Naive thymus-derived CD4-positive, alpha-beta T cell (primary cell): Measurements from ENCODE around the gene NACC2. TPM values are rescaled to one million over a fixed set of nuclear protein-coding genes. Genes with fewer than 3 reads are reported as not detected.

ENCODE experiments used
- ATAC-seq: fragments of 150-1000 bp; cut with Tn5 transposase; 2 replicates; pipeline ENCODE4 v1.10.0; 2021; ENCODE audit warnings: mild to moderate bottlenecking, moderate library complexity
- CTCF ChIA-PET: fragments of 350-600 bp; sonication (Branson Sonifier 250); formaldehyde crosslinking; loops from one replicate; lab custom pipeline; 2021; ENCODE audit warnings: antibody characterized with exemption; lab: Charles Lee
- POLR2A ChIA-PET: fragments of 350-600 bp; sonication (Branson Sonifier 250); formaldehyde crosslinking; loops from one replicate; lab custom pipeline; 2021; ENCODE audit warnings: antibody characterized with exemption, inconsistent platforms; lab: Charles Lee
- DNase-seq, 9 donors: peaks; one replicate each; pipeline versions ENCODE4 v3.0.0 to v3.0.0-alpha.2; 2020 to 2022; ENCODE audit warnings: mixed read lengths in 1 of 9
- H3K27ac ChIP-seq: one replicate; pipeline ENCODE4 v1.7.0; 2013; ENCODE audit warnings: mild to moderate bottlenecking, low read depth, low read length, moderate library complexity
- H3K27me3 ChIP-seq, 2 donors: one replicate each; pipeline ENCODE4 v1.7.0; 2013; ENCODE audit warnings: low read length in 2 of 2, mild to moderate bottlenecking in 2 of 2, moderate library complexity in 2 of 2; ENCODE audit not compliant: control insufficient read depth in 2 of 2, insufficient read depth in 2 of 2
- H3K36me3 ChIP-seq, 3 experiments: 1 replicate in 2 of 3; 2 replicates in 1 of 3; pipeline ENCODE4 v1.7.0; 2013; ENCODE audit warnings: low read length in 3 of 3, mild to moderate bottlenecking in 3 of 3, moderate library complexity in 1 of 3; ENCODE audit not compliant: insufficient read depth in 3 of 3, control insufficient read depth in 2 of 3
- H3K4me1 ChIP-seq, 2 donors: one replicate each; pipeline ENCODE4 v1.7.0; 2013; ENCODE audit warnings: low read length in 2 of 2, mild to moderate bottlenecking in 2 of 2, moderate library complexity in 1 of 2; ENCODE audit not compliant: control insufficient read depth in 2 of 2, insufficient read depth in 2 of 2
- H3K4me3 ChIP-seq: 2 replicates; pipeline ENCODE4 v1.7.0; 2013; ENCODE audit warnings: mild to moderate bottlenecking, low read length
- H3K9me3 ChIP-seq, 3 experiments: 1 replicate in 2 of 3; 2 replicates in 1 of 3; pipeline ENCODE4 v1.7.0; 2013; ENCODE audit warnings: low read length in 3 of 3; ENCODE audit not compliant: control insufficient read depth in 2 of 3
- H3K27ac Mint-ChIP-seq, 9 donors: one replicate each; pipeline ENCODE4 v1.8.0; 2020 to 2022; ENCODE audit warnings: mixed read lengths in 9 of 9, mild to moderate bottlenecking in 8 of 9, moderate library complexity in 5 of 9, inconsistent platforms in 2 of 9
- H3K27me3 Mint-ChIP-seq, 5 donors: one replicate each; pipeline ENCODE4 v1.8.0; 2021 to 2022; ENCODE audit warnings: mixed read lengths in 5 of 5, mild to moderate bottlenecking in 1 of 5
- H3K36me3 Mint-ChIP-seq, 5 donors: one replicate each; pipeline ENCODE4 v1.8.0; 2020 to 2022; ENCODE audit warnings: mixed read lengths in 5 of 5, mild to moderate bottlenecking in 3 of 5, inconsistent platforms in 1 of 5
- H3K4me1 Mint-ChIP-seq, 7 donors: one replicate each; pipeline ENCODE4 v1.8.0; 2020 to 2022; ENCODE audit warnings: mixed read lengths in 7 of 7, mild to moderate bottlenecking in 3 of 7, inconsistent platforms in 1 of 7
- H3K4me3 Mint-ChIP-seq, 10 donors: one replicate each; pipeline ENCODE4 v1.8.0; 2020 to 2022; ENCODE audit warnings: mild to moderate bottlenecking in 10 of 10, mixed read lengths in 10 of 10, moderate library complexity in 6 of 10, inconsistent platforms in 2 of 10
- H3K9me3 Mint-ChIP-seq, 11 donors: one replicate each; pipeline ENCODE4 v1.8.0; 2020 to 2022; ENCODE audit warnings: mixed read lengths in 11 of 11, mild to moderate bottlenecking in 4 of 11, inconsistent platforms in 1 of 11, moderate library complexity in 1 of 11
- intact Hi-C, 2 donors: fragments of 100-400 bp; cut with micrococcal nuclease; formaldehyde crosslinking; loops; one replicate each; pipeline ENCODE4 v1.15.1; 2023
- polyA plus RNA-seq, 2 donors: library from polyadenylated mRNA; unstranded; fragments of 300-500 nt; fragmentation: Illumina TruSeq; gene quantifications; one replicate each; pipeline ENCODE4 v1.2.3, GENCODE V29; 2021
- total RNA-seq, 6 experiments: library from RNA in 5 of 6; stranded (reverse) in 5 of 6; gene quantifications; 1 replicate in 5 of 6; 2 replicates in 1 of 6; pipeline ENCODE4 v1.2.3 and lab custom pipeline; 2021 to 2026

The NACC2 gene
- total and polyA plus RNA-seq, 7 experiments from 2014 or later: 0.92 to 17.7 (median 7.5) TPM

DNA sequence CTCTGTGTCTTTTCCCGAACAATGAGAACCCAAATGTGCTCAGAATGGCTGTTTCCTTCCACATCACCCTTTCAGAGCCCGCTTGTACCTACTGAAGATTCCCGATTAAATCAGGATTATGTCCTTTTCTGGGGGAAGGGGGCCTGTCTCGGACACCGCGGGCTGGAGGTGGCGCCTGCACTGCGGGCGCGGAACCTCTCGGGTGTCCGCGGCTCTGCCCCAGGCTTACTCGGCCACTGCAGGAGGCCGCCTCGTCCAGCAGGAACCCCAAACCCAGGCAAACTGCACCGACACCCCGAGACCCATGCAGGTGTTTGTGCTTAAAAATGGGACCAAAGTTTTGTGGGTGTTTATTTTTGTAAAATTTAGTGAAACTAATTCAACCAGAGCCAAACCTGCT lies 32.2 kb upstream of the NACC2 start:
- ChIA-PET POLR2A (no interaction called here), CTCF (no interaction called here)
- H3K27ac Mint-ChIP-seq: no peak overlapping the region
- H3K27me3 ChIP-seq: no peaks in the 10 kb centered on the region
- peaks cover 11 to 29% (median 12%) of the 10 kb centered on the region in 5 donors for H3K27me3 Mint-ChIP-seq
- no peak for DNase-seq
- intact Hi-C loops: loop anchor here in 1 of 2 donors (10.0 kb wide), 1 partner anchor 523 kb away; no protein-coding TSS in a partner anchor
- H3K4me3 Mint-ChIP-seq: no peak overlapping the region
- no peaks in the 10 kb centered on the region for H3K36me3 ChIP-seq
- no peak overlapping the region for H3K27ac ChIP-seq
- peaks cover 0 to 3% (median 0%) of the 10 kb centered on the region in 11 donors for H3K9me3 Mint-ChIP-seq
- H3K4me1 Mint-ChIP-seq: peaks cover 0 to 3% (median 0%) of the 10 kb centered on the region in 7 donors
- no peak for ATAC-seq
- no peaks in the 10 kb centered on the region for H3K36me3 Mint-ChIP-seq
- no peaks in the 10 kb centered on the region for H3K9me3 ChIP-seq
- H3K4me1 ChIP-seq: peaks cover 0 to 8% of the 10 kb centered on the region in 2 donors
- no peak overlapping the region for H3K4me3 ChIP-seq

DNA sequence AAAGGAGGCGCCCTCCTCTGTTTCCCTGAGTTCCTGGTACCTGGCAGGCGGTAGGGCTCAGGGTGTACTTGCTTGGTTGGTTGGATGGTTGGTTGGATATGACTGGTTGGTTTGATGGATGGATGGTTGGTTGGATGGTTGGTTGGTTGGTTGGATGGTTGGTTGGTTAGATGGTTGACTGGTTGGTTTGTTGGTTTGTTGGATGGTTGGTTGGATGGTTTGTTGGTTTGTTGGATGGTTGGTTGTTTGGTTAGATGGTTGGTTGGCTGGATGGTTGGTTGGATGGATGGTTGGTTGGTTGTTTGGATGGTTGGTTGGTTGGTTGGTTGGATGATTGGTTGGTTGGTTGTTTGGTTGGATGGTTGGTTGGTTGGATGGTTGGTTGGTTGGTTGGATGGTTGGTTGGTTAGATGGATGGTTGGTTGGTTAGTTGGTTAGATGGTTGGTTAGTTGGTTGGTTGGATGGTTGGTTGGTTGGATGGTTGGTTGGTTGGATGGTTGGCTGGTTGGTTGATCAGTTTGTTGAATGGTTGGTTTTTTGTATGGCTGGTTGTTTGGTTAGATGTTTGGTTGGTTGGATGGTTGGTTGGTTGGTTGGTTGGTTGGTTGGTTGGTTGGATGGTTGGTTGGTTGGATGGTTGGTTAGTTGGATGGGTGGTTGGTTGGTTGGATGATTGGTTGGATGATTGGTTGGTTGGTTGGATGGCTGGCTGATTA lies 30.0 kb upstream of the NACC2 start:
- peak overlapping the region in 1 of 9 donors; percentile 65 for H3K27ac Mint-ChIP-seq
- H3K4me3 ChIP-seq: no peak overlapping the region
- peaks cover 0 to 8% of the 10 kb centered on the region in 2 donors for H3K4me1 ChIP-seq
- H3K9me3 Mint-ChIP-seq: peaks cover 0 to 3% (median 0%) of the 10 kb centered on the region in 11 donors
- DNase-seq: no peak
- H3K4me3 Mint-ChIP-seq: no peak overlapping the region
- ATAC-seq: no peak
- intact Hi-C loops: loop anchor here in 1 of 2 donors (10.0 kb wide), 1 partner anchor 520 kb away; no protein-coding TSS in a partner anchor
- H3K27me3 Mint-ChIP-seq: peaks cover 0 to 14% (median 5%) of the 10 kb centered on the region in 5 donors
- ChIA-PET POLR2A (no interaction called here), CTCF (interaction anchor here (6.1 kb wide), 1 partner anchor 156 kb away, joined by 47 read pairs; no protein-coding TSS in a partner anchor)
- H3K36me3 Mint-ChIP-seq: no peaks in the 10 kb centered on the region
- no peak overlapping the region for H3K27ac ChIP-seq
- H3K4me1 Mint-ChIP-seq: peaks cover 0 to 3% (median 0%) of the 10 kb centered on the region in 7 donors
- H3K36me3 ChIP-seq: no peaks in the 10 kb centered on the region
- no peaks in the 10 kb centered on the region for H3K27me3 ChIP-seq
- no peaks in the 10 kb centered on the region for H3K9me3 ChIP-seq

DNA sequence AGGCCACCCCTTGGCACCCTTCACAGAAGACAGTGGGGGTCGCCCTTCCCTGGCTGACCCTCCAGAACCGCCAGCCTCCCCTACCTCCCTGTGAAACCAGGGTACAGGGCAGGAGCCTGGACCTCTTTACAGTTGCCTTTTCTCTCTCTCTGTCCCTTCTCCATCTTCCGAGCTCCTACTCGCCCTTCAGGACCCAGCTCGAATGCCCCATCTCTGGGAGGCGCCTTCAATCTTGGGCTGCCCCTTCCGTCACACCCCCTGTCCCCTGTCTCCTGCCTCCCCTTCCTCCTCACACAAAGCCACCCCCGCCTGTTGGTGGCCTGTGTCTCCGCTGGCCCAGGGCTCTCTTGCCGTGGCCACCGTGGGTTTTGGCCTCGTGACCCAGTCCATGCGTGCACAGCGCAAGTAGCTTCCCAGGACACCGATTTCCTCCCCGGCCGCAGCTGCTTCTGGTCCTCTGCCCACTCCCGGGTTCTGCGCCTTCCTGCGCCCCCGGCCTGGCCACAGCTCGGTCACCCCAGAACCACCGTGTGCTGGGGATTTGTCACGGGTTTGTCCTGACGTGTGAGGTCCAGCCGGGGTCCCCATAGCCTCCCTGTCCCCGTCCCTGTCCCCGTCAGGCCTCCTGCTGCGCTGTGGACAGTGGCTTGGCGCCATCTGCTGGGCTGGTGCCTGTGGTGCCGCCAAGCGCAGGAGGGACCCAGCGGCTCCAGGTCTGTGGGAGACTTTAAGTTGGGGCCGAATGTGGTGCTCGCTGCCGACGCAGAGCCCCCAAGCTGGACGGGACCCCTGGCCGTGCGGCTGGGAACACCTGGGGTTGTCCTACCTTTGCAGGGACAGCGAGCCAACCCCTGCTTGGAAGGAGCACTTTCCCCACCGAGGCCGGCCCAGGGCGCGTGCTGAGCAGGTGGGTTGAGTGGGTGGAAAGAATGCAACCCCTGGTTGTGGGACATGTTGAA lies 27.6 kb upstream of the NACC2 start:
- intact Hi-C loops: loop anchor here (1.0 to 10.0 kb wide), 6 partner anchors 14 to 518 kb away; no protein-coding TSS in a partner anchor
- ATAC-seq (peak; percentile 47), DNase-seq (peak; percentile 55 to 82 (median 70))
- Mint-ChIP-seq H3K27me3 (peaks cover 0 to 5% (median 3%) of the 10 kb centered on the region in 5 donors), H3K36me3 (no peaks in the 10 kb centered on the region), H3K27ac (peak overlapping the region in 4 of 9 donors; percentile 33 to 78 (median 56)), H3K4me3 (peak overlapping the region in 1 of 10 donors; percentile 2), H3K9me3 (peaks cover 0 to 3% (median 0%) of the 10 kb centered on the region in 11 donors), H3K4me1 (peaks cover 0 to 3% (median 0%) of the 10 kb centered on the region in 7 donors)
- H3K27ac ChIP-seq: no peak overlapping the region
- no peak overlapping the region for H3K4me3 ChIP-seq
- no peaks in the 10 kb centered on the region for H3K27me3 ChIP-seq
- no peaks in the 10 kb centered on the region for H3K9me3 ChIP-seq
- ChIA-PET CTCF (interaction anchor here (0.7 to 6.1 kb wide), 9 partner anchors 10 to 257 kb away, joined by 3 to 47 read pairs (median 5); partner anchors contain the start of gene UBAC1), POLR2A (interaction anchor here (0.7 to 2.8 kb wide), 8 partner anchors 12 to 157 kb away, joined by 3 to 15 read pairs (median 4); no protein-coding TSS in a partner anchor)
- no peaks in the 10 kb centered on the region for H3K36me3 ChIP-seq
- H3K4me1 ChIP-seq: peaks cover 4 to 15% of the 10 kb centered on the region in 2 donors

DNA sequence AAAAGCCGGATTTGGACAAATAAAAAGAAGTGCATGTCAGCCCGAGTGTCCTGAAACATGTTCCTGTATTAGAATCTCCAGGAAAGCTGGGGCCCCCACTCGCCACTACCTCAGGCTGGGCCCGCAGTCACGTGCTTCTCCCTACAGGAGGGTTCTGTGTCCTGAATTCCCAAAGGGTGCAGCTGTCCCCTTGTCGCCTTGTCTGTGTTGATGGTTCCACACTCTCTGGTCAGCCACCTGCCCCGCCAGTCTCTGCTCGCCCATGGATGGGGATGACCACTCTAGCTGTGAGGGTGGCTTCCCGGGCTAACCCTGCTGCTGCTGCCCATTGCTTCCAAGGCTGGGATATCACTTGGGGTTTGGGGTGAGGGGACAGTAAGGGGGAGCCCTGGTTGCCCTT lies 26.7 kb upstream of the NACC2 start:
- POLR2A ChIA-PET: interaction anchor here (0.6 to 2.8 kb wide), 6 partner anchors 12 to 112 kb away, joined by 3 to 15 read pairs (median 3); no protein-coding TSS in a partner anchor
- H3K9me3 Mint-ChIP-seq: peaks cover 0 to 3% (median 0%) of the 10 kb centered on the region in 11 donors

DNA sequence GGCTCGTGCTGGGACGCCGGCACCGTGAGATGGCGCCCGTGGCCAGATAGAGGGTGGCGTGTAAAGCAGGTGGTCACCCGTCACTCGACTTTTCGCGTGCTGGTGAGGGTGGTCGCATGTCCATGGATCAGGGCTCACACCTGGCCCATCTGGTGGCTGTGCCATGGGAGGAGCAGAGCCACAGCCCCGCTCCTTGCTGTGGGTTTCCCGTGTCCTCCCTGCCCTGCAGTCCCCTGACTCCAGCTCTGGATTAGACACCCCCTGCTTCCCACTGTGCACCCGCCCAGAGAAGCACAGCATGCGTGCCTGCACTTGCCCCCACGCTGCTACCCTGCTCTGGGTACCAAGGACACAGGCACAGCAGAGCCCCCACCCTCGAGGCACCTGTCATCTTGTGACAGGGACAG lies 25.4 kb upstream of the NACC2 start:
- peak overlapping the region in 6 of 10 donors; percentile 17 to 87 (median 64) for H3K4me3 Mint-ChIP-seq
- H3K36me3 Mint-ChIP-seq: no peaks in the 10 kb centered on the region
- H3K27ac Mint-ChIP-seq: peak overlapping the region in 4 of 9 donors; percentile 17 to 82 (median 30)
- H3K27ac ChIP-seq: peak overlapping the region; percentile 87
- ATAC-seq (no peak), DNase-seq (no peak)
- peaks cover 9 to 24% of the 10 kb centered on the region in 2 donors for H3K4me1 ChIP-seq
- intact Hi-C loops: loop anchor here in 1 of 2 donors (10.0 kb wide), 1 partner anchor 516 kb away; no protein-coding TSS in a partner anchor
- CTCF ChIA-PET: interaction anchor here (1.1 to 6.1 kb wide), 2 partner anchors 30 to 152 kb away, joined by 3 to 47 read pairs; no protein-coding TSS in a partner anchor
- peaks cover 0 to 5% (median 0%) of the 10 kb centered on the region in 5 donors for H3K27me3 Mint-ChIP-seq
- no peaks in the 10 kb centered on the region for H3K27me3 ChIP-seq
- POLR2A ChIA-PET: interaction anchor here (1.0 to 1.1 kb wide), 2 partner anchors 14 to 153 kb away, joined by 3 to 4 read pairs; no protein-coding TSS in a partner anchor
- peaks cover 0 to 3% (median 0%) of the 10 kb centered on the region in 11 donors for H3K9me3 Mint-ChIP-seq
- no peaks in the 10 kb centered on the region for H3K9me3 ChIP-seq
- H3K4me1 Mint-ChIP-seq: peaks cover 0 to 7% (median under 1%) of the 10 kb centered on the region in 7 donors
- peaks cover 0 to 11% (median 0%) of the 10 kb centered on the region in 3 experiments for H3K36me3 ChIP-seq
- no peak overlapping the region for H3K4me3 ChIP-seq

More for the DNA sequence above, 26.7 kb upstream of the NACC2 start:
- no peaks in the 10 kb centered on the region for H3K36me3 Mint-ChIP-seq
- no peak for DNase-seq
- H3K4me1 Mint-ChIP-seq: peaks cover 0 to 3% (median 0%) of the 10 kb centered on the region in 7 donors
- Histone ChIP-seq H3K36me3 (no peaks in the 10 kb centered on the region), H3K27me3 (no peaks in the 10 kb centered on the region), H3K27ac (no peak overlapping the region), H3K9me3 (no peaks in the 10 kb centered on the region), H3K4me1 (peaks cover 9 to 24% of the 10 kb centered on the region in 2 donors), H3K4me3 (no peak overlapping the region)
- H3K27me3 Mint-ChIP-seq: peaks cover 0 to 5% (median 0%) of the 10 kb centered on the region in 5 donors
- CTCF ChIA-PET: interaction anchor here (0.7 to 6.1 kb wide), 7 partner anchors 12 to 256 kb away, joined by 3 to 47 read pairs (median 7); no protein-coding TSS in a partner anchor
- intact Hi-C loops: loop anchor here (2.0 to 10.0 kb wide), 2 partner anchors 13 to 517 kb away; no protein-coding TSS in a partner anchor
- ATAC-seq: no peak
- H3K4me3 Mint-ChIP-seq: peak overlapping the region in 1 of 10 donors; percentile 5
- no peak overlapping the region for H3K27ac Mint-ChIP-seq
